Effector memory CD4-positive, alpha-beta T cell (primary cell): ENCODE measurements around the gene HLA-DOB.

Source experiments
- DNase-seq, 3 donors: peaks; one replicate each; pipeline ENCODE4 v3.0.0-alpha.2; 2020
- H3K27ac ChIP-seq: 2 replicates; pipeline ENCODE4 v1.7.0; 2013; ENCODE audit warnings: mild to moderate bottlenecking, low read length, moderate library complexity; ENCODE audit not compliant: insufficient read depth, poor library complexity, severe bottlenecking
- H3K27me3 ChIP-seq: replicated peaks from 2 replicates; pipeline ENCODE4 v1.7.0; 2013; ENCODE audit warnings: mild to moderate bottlenecking, low read length; ENCODE audit not compliant: insufficient read depth, control insufficient read depth, poor library complexity, severe bottlenecking
- H3K36me3 ChIP-seq: 2 replicates; pipeline ENCODE4 v1.7.0; 2013; ENCODE audit warnings: mild to moderate bottlenecking, low read length, moderate library complexity; ENCODE audit not compliant: control insufficient read depth, insufficient read depth
- H3K4me1 ChIP-seq: 2 replicates; pipeline ENCODE4 v1.7.0; 2013; ENCODE audit warnings: low read length, mild to moderate bottlenecking; ENCODE audit not compliant: control insufficient read depth, insufficient read depth, poor library complexity, severe bottlenecking
- H3K4me3 ChIP-seq: 2 replicates; pipeline ENCODE4 v1.7.0; 2013; ENCODE audit warnings: low read length, low read depth, mild to moderate bottlenecking; ENCODE audit not compliant: insufficient read depth, poor library complexity, severe bottlenecking
- H3K9me3 ChIP-seq: 2 replicates; pipeline ENCODE4 v1.7.0; 2013; ENCODE audit warnings: mild to moderate bottlenecking, low read length, moderate library complexity; ENCODE audit not compliant: control insufficient read depth

HLA-DOB gene

GRCh38 chr6:32763421-32763820 is 53.4 kb downstream of the HLA-DOB start, which contains the start of gene HLA-DQB2:
Gene HLA-DQB2 (minus strand): TSS chr6:32763532. CDS start chr6:32763470, 62 bp downstream.
- Histone ChIP-seq H3K27ac (no peak within 1 kb of the TSS), H3K9me3 (no peaks in the 10 kb centered on the region), H3K4me1 (no peaks in the 10 kb centered on the region), H3K36me3 (no peaks in the 10 kb centered on the region), H3K4me3 (no peak within 1 kb of the TSS), H3K27me3 (peaks cover 3% of the 10 kb centered on the region)
- no peak for DNase-seq
